Stimulated activated naive CD8-positive, alpha-beta T cell treated with anti-CD3 and anti-CD28 coated beads, Interleukin-15, amount 100 ng/mL, for 72 hours (primary cell): ENCODE data around the gene TMUB2.

Experiments
- ATAC-seq: fragments of 150-1000 bp; cut with Tn5 transposase; 2 replicates; pipeline ENCODE4 v1.10.0; 2021; ENCODE audit warnings: mild to moderate bottlenecking, moderate library complexity
- DNase-seq, 2 donors: peaks; one replicate each; pipeline ENCODE4 v3.0.0; 2021 to 2022
- H3K27ac Mint-ChIP-seq, 2 donors: one replicate each; pipeline ENCODE4 v1.8.0; 2022; ENCODE audit warnings: mild to moderate bottlenecking in 2 of 2, mixed read lengths in 2 of 2, moderate library complexity in 2 of 2
- H3K27me3 Mint-ChIP-seq: one replicate; pipeline ENCODE4 v1.8.0; 2022; ENCODE audit warnings: mixed read lengths
- H3K4me1 Mint-ChIP-seq: one replicate; pipeline ENCODE4 v1.8.0; 2022; ENCODE audit warnings: mild to moderate bottlenecking, mixed read lengths
- H3K4me3 Mint-ChIP-seq, 2 donors: one replicate each; pipeline ENCODE4 v1.8.0; 2022; ENCODE audit warnings: mild to moderate bottlenecking in 2 of 2, mixed read lengths in 2 of 2, moderate library complexity in 1 of 2
- H3K9me3 Mint-ChIP-seq, 2 donors: one replicate each; pipeline ENCODE4 v1.8.0; 2022; ENCODE audit warnings: mixed read lengths in 2 of 2

The TMUB2 gene

GRCh38 chr17:44191941-44192496, 5.2 kb downstream of the TMUB2 start:
- H3K27ac Mint-ChIP-seq = peak overlapping the region in 1 of 2 donors; percentile 34
- ATAC-seq = no peak

GRCh38 chr17:44192750-44193149, 6.0 kb downstream of the TMUB2 start:
- ATAC-seq (no peak), DNase-seq (no peak)
- Mint-ChIP-seq H3K4me3 (no peak overlapping the region), H3K27me3 (no peaks in the 10 kb centered on the region), H3K27ac (peak overlapping the region; percentile 94 to 96), H3K9me3 (no peaks in the 10 kb centered on the region), H3K4me1 (peaks cover 32% of the 10 kb centered on the region)

More at GRCh38 chr17:44191941-44192496, 5.2 kb downstream of the TMUB2 start:
- Mint-ChIP-seq H3K9me3 (no peaks in the 10 kb centered on the region), H3K4me1 (peaks cover 26% of the 10 kb centered on the region), H3K27me3 (no peaks in the 10 kb centered on the region), H3K4me3 (no peak overlapping the region)
- no peak for DNase-seq

- H3K4me3 Mint-ChIP-seq = no peak overlapping the region
- H3K4me1 Mint-ChIP-seq = peaks cover 32% of the 10 kb centered on the region
- H3K27ac Mint-ChIP-seq = peak overlapping the region; percentile 94 to 96
- H3K27me3 Mint-ChIP-seq = no peaks in the 10 kb centered on the region
- no peaks in the 10 kb centered on the region for H3K9me3 Mint-ChIP-seq
- no peak for ATAC-seq
- no peak for DNase-seq
Observed at GRCh38 chr17:44193326-44194084, 6.7 kb downstream of the TMUB2 start.

- H3K4me3 Mint-ChIP-seq = peak overlapping the region in 1 of 2 donors; percentile 83
- H3K9me3 Mint-ChIP-seq = no peaks in the 10 kb centered on the region
- peaks cover 31% of the 10 kb centered on the region for H3K4me1 Mint-ChIP-seq
- DNase-seq (no peak), ATAC-seq (no peak)
- no peaks in the 10 kb centered on the region for H3K27me3 Mint-ChIP-seq
- peak overlapping the region in 1 of 2 donors; percentile 39 for H3K27ac Mint-ChIP-seq
Observed at GRCh38 chr17:44197107-44197506, 10.3 kb downstream of the TMUB2 start.

GRCh38 chr17:44197980-44198720, 11.4 kb downstream of the TMUB2 start:
- H3K27ac Mint-ChIP-seq = peak overlapping the region; percentile 91
- H3K4me1 Mint-ChIP-seq = peaks cover 38% of the 10 kb centered on the region
- ATAC-seq (peak; percentile 32), DNase-seq (peak; percentile 38 to 56)
- H3K9me3 Mint-ChIP-seq = no peaks in the 10 kb centered on the region
- no peaks in the 10 kb centered on the region for H3K27me3 Mint-ChIP-seq
- peak overlapping the region; percentile 83 to 87 for H3K4me3 Mint-ChIP-seq

GRCh38 chr17:44198721-44199552, 12.2 kb downstream of the TMUB2 start:
- Mint-ChIP-seq H3K27ac (peak overlapping the region; percentile 91), H3K9me3 (no peaks in the 10 kb centered on the region), H3K27me3 (no peaks in the 10 kb centered on the region), H3K4me1 (peaks cover 46% of the 10 kb centered on the region), H3K4me3 (peak overlapping the region; percentile 83 to 87)
- ATAC-seq (peak; percentile 17), DNase-seq (peak; percentile 54 to 63)

GRCh38 chr17:44199553-44200477, 13.0 kb downstream of the TMUB2 start, which contains the start of gene ATXN7L3:
Gene ATXN7L3 (minus strand): TSS chr17:44199884. CDS start chr17:44198070, 1,814 bp downstream.
- peak; percentile 98 for DNase-seq
- no peaks in the 10 kb centered on the region for H3K27me3 Mint-ChIP-seq
- H3K4me3 Mint-ChIP-seq = peak within 1 kb of the TSS; percentile 94 to 95
- H3K27ac Mint-ChIP-seq = peak within 1 kb of the TSS; percentile 91 to 97
- H3K4me1 Mint-ChIP-seq = peaks cover 55% of the 10 kb centered on the region
- no peaks in the 10 kb centered on the region for H3K9me3 Mint-ChIP-seq
- ATAC-seq = peak; percentile 84

GRCh38 chr17:44200478-44201155, 13.8 kb downstream of the TMUB2 start:
- no peaks in the 10 kb centered on the region for H3K27me3 Mint-ChIP-seq
- H3K9me3 Mint-ChIP-seq = no peaks in the 10 kb centered on the region
- DNase-seq (no peak), ATAC-seq (no peak)
- peak overlapping the region; percentile 87 to 97 for H3K27ac Mint-ChIP-seq
- H3K4me1 Mint-ChIP-seq = peaks cover 55% of the 10 kb centered on the region
- H3K4me3 Mint-ChIP-seq = peak overlapping the region; percentile 94 to 95

GRCh38 chr17:44202756-44203155, 16.0 kb downstream of the TMUB2 start:
- Mint-ChIP-seq H3K9me3 (no peaks in the 10 kb centered on the region), H3K27ac (peak overlapping the region in 1 of 2 donors; percentile 36), H3K27me3 (no peaks in the 10 kb centered on the region), H3K4me3 (no peak overlapping the region), H3K4me1 (peaks cover 45% of the 10 kb centered on the region)
- ATAC-seq (no peak), DNase-seq (no peak)

- Mint-ChIP-seq H3K4me1 (peaks cover 46% of the 10 kb centered on the region), H3K9me3 (no peaks in the 10 kb centered on the region), H3K27ac (peak overlapping the region; percentile 2 to 80), H3K4me3 (no peak overlapping the region), H3K27me3 (no peaks in the 10 kb centered on the region)
- ATAC-seq (no peak), DNase-seq (peak; percentile 52 to 59)
Observed at GRCh38 chr17:44203731-44204440, 17.1 kb downstream of the TMUB2 start.

- Mint-ChIP-seq H3K9me3 (no peaks in the 10 kb centered on the region), H3K4me1 (peaks cover 52% of the 10 kb centered on the region), H3K27ac (no peak overlapping the region), H3K27me3 (no peaks in the 10 kb centered on the region), H3K4me3 (no peak overlapping the region)
- DNase-seq (no peak), ATAC-seq (no peak)
Observed at GRCh38 chr17:44204441-44204882, 17.7 kb downstream of the TMUB2 start.

GRCh38 chr17:44205962-44206824, 19.4 kb downstream of the TMUB2 start:
- Mint-ChIP-seq H3K27me3 (no peaks in the 10 kb centered on the region), H3K4me3 (no peak overlapping the region), H3K4me1 (peaks cover 66% of the 10 kb centered on the region), H3K27ac (no peak overlapping the region), H3K9me3 (no peaks in the 10 kb centered on the region)
- ATAC-seq = no peak
- DNase-seq = no peak

- ATAC-seq (no peak), DNase-seq (no peak)
- Mint-ChIP-seq H3K4me3 (no peak overlapping the region), H3K27ac (no peak overlapping the region), H3K9me3 (no peaks in the 10 kb centered on the region), H3K27me3 (no peaks in the 10 kb centered on the region), H3K4me1 (peaks cover 69% of the 10 kb centered on the region)
Observed at GRCh38 chr17:44206825-44207155, 20.0 kb downstream of the TMUB2 start.
